Suppressor macrophage (primary cell): ENCODE measurements around the gene LMOD3.

Experiments
- DNase-seq, 4 experiments: peaks; one replicate each; pipeline ENCODE4 v3.0.0-alpha.2; 2020 to 2022
- total RNA-seq, 17 experiments: gene quantifications; one replicate each; lab custom pipeline; 2026; ENCODE audit warnings: mixed read lengths in 6 of 17, inconsistent platforms in 3 of 17; lab: John Stamatoyannopoulos, UW

The LMOD3 gene
- 0 to 2.0 (median 0) reads per million in 17 experiments for total RNA-seq

DNA sequence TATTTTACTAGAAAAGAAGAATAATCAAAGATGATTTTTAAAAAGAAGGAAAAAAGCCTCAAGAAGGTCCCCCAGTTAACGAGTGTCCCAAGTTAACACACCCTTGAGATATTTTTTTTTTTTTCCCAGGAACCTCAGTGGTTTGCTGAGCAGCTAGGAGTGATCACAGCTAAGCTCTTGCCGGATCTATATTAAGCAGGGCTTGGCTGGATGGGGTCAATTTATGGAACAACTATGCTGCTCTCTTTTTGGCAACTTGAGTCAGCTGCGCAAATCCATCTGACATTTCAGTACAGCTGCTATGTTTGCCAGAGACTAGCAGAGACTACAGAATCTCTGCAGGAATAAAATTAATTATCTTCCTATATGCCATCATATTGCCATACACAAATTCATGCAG lies at the start of gene LMOD3:
TSS of gene LMOD3 (minus strand) at position 193 of the 400 bp plus-strand sequence. CDS start 209 bp downstream, outside the sequence.
- DNase-seq, result no peak

DNA sequence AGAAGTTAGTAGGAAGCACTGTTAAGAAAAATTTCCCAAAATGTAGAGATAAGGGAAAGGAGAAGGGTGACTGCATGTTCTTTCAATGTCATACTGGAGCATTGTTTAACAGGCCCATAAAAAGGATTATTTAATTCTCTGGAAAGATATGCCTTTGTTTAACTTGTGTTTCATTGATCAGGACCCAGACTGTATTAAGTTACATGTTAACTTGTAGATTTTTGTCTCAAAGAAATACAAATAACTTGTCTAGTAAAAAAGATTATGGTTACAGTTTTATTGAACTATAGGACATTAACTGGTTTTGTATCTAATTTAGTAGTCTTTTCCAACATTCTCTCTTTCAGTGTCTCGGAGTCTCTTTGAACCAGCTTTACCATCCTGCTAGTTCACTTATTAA lies 49.7 kb upstream of the LMOD3 start:
- DNase-seq, result no peak

DNA sequence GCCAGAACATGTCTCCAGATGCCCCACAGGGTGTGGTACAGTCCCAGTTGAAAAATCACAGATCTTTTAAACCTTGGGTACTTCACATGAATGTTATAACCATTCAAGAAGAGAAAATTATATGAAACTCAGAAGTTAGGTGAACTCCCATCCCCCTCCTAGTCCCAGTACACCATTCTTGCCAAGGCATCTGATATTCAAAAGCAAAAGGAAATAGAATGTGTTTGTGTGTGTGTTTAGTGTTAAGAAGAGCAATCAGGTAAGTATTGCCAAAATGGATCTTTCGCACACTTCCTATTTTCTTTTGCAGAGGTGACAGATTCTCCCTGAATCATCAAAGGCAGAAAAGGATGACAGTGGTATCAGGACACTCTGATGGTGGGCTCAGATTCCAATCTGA lies 44.1 kb upstream of the LMOD3 start:
- no peak for DNase-seq

DNA sequence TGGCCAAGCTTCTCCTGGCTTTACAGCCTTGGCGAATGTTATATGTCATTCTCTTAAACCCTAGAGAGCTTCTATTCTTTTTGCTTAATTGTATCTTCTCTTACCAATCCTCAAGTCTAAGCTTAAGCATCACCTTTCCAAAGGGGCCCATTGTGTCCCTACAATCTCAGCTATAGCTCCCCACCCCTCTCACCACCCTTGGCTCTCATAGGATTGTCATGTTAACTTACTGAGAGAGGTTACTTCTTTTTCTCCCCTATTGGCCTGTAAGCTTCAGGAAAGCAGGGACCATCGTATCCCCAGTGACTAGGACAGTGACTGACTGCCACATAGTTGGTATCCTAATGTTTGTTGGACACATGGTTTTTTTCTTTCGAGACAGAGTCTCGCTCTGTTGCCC lies 43.3 kb upstream of the LMOD3 start:
- DNase-seq, result no peak

DNA sequence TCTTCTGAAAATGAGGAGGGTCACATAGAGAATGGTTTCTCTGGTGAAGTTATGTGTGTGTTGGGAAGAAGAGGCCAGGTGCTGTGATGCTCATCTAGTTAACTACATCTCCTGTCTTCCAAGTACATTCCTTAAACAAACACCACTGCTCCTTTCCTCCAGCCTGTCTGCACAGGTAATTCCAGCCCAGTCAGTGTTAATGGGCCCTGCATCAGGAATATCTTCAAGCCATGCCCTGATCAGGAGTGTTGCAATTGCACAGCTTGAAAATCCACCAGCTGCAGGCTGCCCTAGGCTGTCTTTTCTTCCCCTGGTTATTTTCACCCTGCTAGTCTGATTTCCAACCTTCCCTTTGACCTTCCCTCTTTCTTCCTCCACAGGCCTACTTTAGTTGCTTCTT lies 41.9 kb upstream of the LMOD3 start:
- DNase-seq, result no peak

DNA sequence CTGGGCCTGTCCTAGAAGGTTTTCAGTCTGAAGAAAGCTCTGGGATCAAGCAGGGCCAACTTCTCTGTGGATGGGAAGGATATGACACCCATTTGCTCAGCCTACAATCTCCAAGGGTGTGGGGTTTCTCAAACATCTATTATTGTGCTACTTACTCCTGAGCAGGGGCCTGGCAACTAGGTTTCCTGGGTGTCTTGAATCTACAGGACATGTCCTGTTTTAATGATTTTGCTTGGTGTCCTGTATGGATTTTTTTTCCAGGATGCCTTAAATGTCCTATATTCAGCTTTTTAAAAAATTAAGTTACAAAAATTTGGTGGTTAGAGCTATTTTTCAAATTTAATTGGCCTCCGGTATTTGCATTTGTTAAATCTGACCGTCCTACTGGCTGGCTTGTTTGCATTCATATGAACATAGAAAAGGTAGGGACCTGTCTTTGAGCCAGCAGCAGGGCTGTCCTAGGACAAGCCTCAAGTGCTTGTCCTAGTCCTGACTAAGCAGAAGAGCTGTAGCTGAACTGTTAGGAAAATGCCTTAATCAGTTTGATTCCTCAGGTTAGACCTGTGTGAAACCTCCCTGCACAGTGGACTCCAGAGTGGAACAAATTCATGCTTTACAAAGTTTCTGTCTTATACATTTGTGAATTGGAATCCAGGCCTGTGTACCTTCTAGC lies 40.0 kb upstream of the LMOD3 start:
- no peak for DNase-seq

DNA sequence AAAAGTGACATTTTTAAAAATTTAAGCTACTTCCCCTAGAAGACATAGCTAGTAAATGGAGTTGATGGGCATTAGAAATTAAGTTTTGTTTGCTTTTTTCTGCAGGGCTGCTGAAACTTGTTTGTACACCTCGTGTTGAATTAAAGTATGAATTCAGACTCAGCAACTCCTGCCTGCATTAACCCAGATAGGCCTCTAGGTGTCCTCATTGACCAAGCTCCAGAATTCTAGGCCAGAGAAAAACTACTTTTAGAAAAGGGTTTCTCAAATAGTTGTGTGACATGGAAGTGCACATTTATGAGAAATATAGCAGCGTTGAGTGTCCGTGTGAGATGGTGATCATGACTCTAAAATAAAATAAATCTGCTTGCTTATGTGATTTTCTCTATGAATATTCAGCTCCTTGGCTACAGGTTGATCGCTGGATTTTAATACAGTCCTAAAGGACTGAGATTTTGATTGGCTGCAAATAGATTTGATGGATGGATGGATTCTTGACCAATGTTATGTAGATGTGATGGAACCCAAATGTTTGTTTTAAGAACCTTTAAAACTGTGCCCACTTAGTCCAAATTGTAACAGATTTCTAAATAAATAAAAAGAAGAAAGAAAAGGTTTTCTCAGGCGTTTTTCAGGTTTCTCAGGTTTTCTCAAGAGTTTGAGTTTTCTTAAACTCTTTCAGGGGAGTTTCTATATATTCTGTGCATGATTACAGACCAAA lies 39.4 kb upstream of the LMOD3 start:
- DNase-seq, result peak; percentile 51 to 73 (median 62)

DNA sequence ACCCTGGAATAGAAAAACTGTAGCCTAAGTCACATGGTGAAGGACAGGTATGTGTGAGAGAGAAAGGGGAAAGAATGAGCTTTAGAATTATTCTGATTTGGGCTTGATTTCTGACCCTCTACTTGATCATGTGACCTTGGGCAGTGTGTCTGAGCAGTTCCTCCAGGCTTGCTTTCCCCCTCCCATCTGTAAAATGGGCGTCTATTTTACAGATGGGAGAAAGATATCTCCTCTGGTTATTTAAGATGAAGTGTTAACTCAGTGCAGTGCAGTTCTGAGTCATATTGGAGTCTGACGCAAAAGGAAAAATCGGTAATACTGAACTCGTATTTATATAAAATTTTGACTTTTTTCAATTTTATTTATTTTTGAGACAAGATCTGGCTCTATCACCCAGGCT lies 38.1 kb upstream of the LMOD3 start:
- DNase-seq, result no peak

DNA sequence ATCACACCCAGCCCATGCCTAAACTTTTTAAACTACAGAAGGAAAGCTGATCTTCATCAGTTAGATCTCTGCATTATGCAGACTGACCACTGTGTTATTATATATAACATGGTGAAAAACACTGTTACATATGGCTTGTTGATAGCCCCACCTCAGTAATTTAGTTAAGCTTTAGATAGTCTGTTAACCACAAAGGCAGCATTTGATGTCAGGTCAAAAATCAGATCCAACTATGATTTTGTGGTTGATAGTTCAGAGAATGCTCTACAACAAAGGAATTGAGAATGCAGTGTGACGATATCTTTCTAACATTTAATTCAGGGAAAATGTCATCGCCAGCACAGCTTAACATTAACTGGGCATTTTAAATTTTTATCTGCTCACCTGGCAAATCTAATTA lies 37.7 kb upstream of the LMOD3 start:
- no peak for DNase-seq

DNA sequence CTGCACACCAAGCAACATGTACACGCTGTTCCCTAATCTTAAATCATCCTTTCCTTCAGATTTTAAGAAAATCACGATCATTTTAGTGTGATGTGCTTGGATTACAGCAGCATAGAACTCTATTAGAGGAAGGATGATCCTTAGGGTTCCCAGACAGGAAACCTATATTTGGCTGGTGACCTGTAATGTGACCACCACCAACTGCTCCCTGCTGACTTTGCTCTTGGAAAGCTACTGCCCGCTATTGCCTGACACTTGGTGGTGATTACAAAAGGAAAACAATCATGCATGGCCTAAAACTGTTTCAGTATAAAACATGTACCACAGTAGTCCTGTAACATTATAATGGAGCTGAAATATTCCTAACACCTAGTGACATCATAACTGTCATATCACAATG lies 27.2 kb upstream of the LMOD3 start:
- no peak for DNase-seq

DNA sequence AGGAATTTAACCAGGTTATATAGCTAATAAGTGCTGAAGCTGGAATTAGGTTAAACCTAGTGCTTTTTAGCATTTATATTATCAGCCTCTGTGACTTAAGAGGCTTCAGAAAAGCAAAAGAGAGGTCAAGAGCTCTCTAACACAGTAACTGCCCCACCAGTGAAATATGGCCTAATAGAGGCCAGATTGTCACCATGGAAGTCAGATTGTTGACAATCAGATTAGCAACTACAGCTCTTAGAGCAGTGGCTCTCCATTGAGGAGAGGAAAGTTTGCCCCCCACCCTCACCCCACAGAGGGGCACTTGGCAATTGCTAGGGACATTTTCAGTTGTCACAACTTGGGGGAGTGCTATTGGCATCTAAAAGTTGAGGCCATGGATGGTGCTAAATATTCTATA lies 23.3 kb upstream of the LMOD3 start:
- no peak for DNase-seq

DNA sequence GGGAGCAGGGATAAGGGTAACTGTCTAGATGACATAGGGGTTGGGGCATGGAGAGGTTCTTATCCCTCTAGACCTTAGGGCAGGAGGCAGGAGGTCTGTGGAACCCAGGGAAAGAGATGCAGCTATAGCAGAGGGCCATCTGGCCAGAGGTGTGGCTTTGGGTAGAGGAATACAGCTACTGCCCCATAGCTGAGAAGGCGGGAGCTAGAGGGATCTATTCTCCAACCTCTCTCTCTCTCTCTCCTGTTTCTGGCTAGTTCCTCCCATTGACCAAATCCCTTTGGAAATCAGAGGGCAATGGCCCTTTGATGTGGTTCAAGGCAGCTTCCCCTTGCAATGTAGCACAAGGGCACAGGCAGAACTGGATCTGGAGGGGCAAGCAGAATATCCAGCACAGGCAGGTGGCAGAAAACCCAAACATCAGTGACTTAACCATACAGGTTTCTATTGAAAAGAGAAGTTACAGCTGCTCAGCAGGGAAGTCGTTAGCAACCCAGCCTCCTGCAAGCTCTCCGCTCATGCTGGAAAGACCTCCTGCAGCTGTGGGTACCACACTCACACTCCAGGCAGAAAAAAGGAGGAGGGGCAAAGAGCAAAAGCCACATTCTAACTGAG lies 22.3 kb upstream of the LMOD3 start:
- DNase-seq, result no peak

DNA sequence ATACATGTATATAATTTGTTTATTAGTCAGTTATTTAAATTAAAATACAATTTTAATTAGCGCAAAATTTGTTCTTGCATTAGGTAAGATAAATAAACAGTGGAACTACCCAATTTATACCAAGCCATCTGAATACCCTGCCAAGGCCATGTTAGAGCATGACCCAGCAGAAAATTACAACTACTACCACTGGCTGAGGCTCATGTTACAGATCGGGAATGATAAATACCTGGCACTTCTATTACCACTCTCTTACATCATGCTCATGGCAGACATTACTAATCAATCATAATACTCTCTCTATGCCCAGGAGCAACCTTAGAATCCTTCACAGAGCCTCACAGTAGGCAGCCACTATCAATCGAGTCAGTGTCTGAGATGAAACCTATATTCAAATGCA lies 21.2 kb upstream of the LMOD3 start:
- DNase-seq, result no peak

DNA sequence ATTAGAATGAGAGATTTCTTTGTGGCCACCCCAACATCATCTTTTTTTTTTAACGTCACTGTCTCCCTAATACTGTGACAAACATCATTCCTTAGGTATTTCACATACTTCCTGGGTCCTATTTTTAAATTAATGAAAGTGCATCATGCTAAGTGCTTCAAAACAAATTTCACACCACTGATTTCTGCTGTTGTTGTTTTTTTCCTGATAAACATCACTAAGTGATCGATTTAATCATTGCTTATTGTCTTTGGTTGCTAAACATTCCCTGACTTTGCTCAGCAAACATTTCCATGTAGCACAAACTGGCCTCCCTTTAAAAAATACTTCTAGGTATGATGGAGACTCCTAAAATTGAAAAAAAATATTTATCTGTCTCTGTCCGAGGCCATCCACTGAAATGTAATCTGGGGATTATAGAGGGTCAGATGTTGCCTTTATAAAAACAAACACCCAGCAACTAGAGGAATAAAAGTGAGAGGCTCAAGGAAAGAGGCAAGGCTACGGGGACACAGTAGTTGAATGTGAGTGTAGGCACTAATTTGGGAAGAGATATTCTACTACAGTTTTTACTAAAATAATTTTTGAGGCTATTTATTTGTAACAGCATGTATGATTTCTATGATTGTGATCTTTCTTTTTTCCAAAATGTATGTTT lies 20.5 kb upstream of the LMOD3 start:
- DNase-seq, result no peak

DNA sequence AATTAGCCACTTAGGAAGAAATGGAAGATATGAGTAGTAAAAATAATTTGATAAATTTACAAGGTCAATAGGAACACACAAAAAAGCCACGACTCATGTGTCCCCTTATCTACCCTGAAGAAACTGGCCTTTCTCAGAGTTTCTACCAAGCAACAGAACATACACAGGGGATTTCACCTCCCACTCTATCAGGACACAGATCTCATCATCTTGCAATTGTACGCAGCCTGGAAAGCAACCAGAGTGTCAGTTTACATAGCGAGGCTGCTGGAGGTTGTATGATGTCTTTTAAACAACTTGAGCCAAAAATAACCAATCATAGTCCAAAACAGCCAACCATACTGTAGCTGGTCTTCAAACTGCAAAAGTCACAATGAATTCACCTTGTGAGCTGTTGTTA lies 19.7 kb upstream of the LMOD3 start:
- DNase-seq, result no peak

DNA sequence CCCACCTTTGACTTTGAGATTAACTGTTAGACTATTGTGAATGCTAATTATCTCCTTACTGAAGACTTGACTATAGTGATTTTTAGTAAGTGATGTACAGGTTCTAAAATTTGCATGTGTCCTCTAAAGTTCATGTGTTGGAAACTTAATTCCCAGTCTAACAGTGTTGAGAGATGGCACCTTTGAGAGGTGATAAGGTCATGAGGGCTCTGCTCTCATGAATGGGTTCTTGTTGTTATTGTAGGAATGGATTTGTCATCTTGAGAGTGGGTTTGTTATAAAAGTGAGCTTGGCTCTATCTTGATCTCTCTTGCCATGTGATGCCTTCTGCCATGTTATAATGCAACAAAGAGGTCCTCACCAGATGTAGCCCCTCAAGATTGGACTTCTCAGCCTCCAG lies 18.9 kb upstream of the LMOD3 start:
- DNase-seq, result no peak

DNA sequence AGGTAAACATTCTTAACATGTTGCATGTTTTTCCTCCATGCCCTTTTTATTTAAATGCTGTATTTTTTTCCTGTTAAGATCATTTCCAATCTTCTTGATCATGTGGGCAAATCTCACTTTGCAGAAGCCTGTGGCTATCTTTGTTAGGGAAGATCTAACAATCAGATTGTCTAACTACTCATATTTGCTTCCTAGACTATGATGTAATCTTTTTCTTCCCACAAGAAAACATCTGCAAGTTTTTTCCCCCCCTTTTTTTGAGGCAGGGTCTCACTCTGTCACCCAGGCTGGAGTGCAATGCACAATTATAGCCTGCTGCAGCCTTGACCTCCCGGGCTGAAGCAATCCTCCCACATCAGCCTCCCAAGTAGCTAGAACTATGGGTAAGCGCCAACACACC lies 15.0 kb upstream of the LMOD3 start:
- DNase-seq, result no peak

DNA sequence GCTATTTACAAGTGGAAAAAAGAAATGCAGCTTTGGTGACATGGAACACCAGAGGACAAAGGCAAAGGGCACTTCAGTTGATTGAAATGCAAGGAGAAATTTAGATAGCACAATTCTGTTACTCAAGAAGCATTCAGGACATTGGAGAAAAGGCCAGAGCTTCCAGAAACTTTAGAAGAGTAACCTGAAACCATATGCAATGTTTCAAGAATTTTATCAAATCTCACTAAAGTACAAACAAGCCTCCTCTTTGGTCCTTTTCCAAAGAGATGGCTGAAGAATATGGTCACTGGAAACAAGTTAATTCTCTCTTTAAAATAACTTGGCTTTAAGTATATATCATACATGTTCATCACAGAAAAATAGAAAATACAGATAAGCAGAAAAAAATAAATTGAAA lies 14.6 kb upstream of the LMOD3 start:
- DNase-seq, result no peak

DNA sequence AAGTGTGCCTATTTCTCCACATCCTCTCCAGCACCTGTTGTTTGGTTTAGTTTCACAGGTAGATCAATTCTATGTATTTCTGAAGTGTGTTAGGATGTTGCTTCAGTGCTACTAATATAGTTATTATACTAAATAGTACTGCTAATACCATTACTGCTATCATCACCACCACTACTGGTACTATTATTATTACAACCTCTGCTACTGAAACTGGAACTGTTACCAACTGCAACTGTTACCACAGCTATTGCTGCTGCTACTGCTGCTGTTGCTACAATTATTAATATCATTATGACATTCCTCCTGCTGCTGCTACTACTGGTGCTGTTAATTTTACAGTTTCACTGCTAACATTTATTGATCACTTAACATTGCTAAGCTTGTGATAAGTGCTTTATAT lies 8.3 kb upstream of the LMOD3 start:
- no peak for DNase-seq

DNA sequence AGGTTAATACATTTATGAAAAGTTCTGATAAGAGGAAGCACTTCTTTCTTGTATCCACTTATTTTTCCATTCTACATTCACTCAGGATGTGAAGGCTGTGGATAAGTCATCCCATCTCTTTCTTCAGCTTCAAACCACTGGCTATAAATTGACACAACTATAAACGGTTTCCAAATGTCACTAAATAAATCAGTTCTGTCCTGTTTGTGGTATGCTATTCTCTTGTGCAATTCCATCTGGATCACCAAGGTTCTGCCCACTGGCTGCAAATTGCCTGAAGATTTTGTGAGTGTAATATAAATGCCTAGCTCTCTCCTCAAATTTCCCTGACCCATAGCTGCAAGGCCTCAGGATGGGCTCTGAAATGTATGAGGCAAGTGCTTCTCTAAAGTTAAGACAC lies 7.1 kb upstream of the LMOD3 start:
- no peak for DNase-seq

DNA sequence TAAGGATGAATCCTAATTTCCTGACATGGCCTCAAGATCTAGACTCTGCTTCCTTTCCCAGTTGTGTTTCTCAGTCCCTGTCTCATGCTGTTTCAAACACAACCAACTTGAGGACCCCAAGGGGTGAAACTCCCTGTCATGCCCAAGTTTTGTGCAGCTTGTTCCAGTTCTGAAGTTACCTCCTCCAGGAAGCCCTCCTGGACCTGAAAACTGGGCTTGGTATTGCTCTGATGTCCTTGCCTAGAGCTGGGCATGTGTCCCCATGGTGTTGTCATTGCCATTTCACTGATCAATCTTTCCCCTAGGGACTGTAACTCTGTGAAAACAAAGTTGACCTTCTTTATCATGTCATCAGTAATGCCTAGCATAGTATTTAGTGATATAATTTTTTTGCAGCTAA lies 6.1 kb upstream of the LMOD3 start:
- DNase-seq, result no peak

DNA sequence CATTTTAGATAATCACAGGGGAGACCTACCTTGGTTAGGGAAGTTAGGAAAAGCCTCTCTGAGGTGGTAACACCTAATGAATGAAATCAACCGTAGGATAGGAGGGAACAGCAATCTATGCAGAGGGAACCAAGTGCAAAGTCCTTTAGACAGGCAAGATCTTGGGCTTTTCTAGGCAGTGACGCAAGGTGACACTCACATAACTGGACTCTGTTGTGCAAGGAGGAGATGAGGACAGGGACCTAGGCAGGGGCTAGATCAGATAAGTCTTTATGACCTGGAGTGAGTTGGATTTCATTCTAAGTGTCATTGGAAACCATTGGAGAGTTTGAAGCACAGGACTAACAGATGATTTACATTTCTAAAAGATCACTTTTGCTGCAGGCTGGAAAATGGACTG lies 4.6 kb upstream of the LMOD3 start:
- no peak for DNase-seq

DNA sequence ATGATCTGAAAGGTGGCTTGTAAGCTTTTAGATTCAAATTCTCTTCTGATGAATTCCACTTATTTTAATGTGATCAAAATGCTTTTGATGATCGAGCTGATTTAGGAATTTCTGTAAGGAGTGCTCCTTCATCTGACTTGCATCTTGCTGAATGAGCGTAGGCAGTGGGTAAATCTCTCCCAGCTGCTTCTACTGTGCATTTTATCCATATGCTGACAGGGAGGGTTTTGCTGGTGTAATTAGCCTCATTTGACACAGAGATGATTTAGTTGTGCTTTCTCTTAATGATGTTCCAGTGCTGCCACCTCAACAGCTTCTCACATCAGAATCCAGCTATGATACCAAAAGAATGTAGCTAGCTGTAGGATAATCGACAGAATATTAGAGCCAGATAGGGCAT lies 3.8 kb upstream of the LMOD3 start:
- DNase-seq, result no peak

DNA sequence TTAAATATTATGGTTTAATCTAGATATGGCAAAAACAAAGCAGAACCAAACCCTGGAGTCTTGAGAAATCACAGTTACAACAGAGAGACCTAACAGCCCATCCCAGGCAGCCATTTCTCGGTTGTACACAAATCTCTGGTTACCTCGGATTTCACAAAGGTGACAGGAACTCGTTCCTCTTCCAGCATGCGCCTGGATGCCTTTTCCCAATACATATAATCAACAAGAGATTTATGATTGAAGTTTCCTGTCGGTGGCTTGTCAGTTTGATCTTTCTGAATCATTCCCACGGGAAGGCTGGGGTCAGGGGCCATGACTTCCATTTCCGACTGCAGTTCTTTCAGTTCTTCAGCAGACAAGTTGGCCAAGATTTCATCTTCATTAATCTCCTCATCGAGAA lies 445 bp downstream of the LMOD3 start:
- peak in 3 of 4 experiments; percentile 7 to 25 (median 11) for DNase-seq
